Peyer's patch (tissue), 4 donors: ENCODE measurements around the gene SEC24D. TPM values are rescaled to one million over a fixed set of nuclear protein-coding genes. Genes with fewer than 3 reads are reported as not detected.

Experiments
- DNase-seq, 3 donors: peaks; one replicate each; pipeline ENCODE4 v3.0.0-alpha.2; 2017 to 2019
- H3K27ac ChIP-seq, 4 donors: fragments of 200-600 bp; sonication (generic); one replicate each; pipeline ENCODE4 v1.5.1; 2016 to 2019
- H3K27me3 ChIP-seq, 2 donors: fragments of 200-600 bp; sonication (generic); one replicate each; pipeline ENCODE4 v1.5.1; 2019
- H3K36me3 ChIP-seq, 3 donors: fragments of 200-600 bp; sonication (generic); one replicate each; pipeline ENCODE4 v1.5.1; 2016 to 2019
- H3K4me1 ChIP-seq, 4 donors: fragments of 200-600 bp; sonication (generic); one replicate each; pipeline ENCODE4 v1.5.1; 2016 to 2019
- H3K4me3 ChIP-seq, 4 donors: fragments of 200-600 bp; sonication (generic); 1 replicate in 3 of 4; 2 replicates in 1 of 4; pipeline ENCODE4 v1.5.1; 2016 to 2019; ENCODE audit warnings: mild to moderate bottlenecking in 1 of 4
- H3K9me3 ChIP-seq, 4 donors: fragments of 200-600 bp; sonication (generic); one replicate each; pipeline ENCODE4 v1.5.1; 2016 to 2019; ENCODE audit warnings: mild to moderate bottlenecking in 1 of 4
- CTCF ChIP-seq, 6 experiments: fragments of 450-650 bp in 4 of 6; fragments of 200-600 bp in 2 of 6; sonication (generic) in 1 of 6; IDR thresholded peaks; one replicate each; pipeline ENCODE4 v1.5.1; 2017 to 2019; ENCODE audit warnings: antibody characterized with exemption in 6 of 6, mild to moderate bottlenecking in 3 of 6, moderate library complexity in 1 of 6
- POLR2A ChIP-seq, 2 donors: fragments of 450-650 bp; IDR thresholded peaks; one replicate each; pipeline ENCODE4 v1.5.1; 2017; ENCODE audit warnings: antibody characterized with exemption in 2 of 2, mild to moderate bottlenecking in 2 of 2, moderate library complexity in 2 of 2
- total RNA-seq, 4 donors: library from RNA; depleted of rRNA; stranded (reverse); fragments of >200 nt; gene quantifications; one replicate each; pipeline ENCODE4 v1.1.0, GENCODE V29; 2016

SEC24D gene
- total RNA-seq, 4 donors from 2014 or later: 52.8 to 117 (median 76.0) TPM

GRCh38 chr4:118676128-118676527, 159.8 kb downstream of the SEC24D start:
- H3K36me3 ChIP-seq: no peaks in the 10 kb centered on the region
- no peak overlapping the region for H3K4me3 ChIP-seq
- H3K4me1 ChIP-seq: no peaks in the 10 kb centered on the region
- no peaks in the 10 kb centered on the region for H3K9me3 ChIP-seq
- no peak for DNase-seq
- H3K27ac ChIP-seq: no peak overlapping the region
- no peaks in the 10 kb centered on the region for H3K27me3 ChIP-seq
- no peak for TF ChIP-seq POLR2A (IDR thresholded peaks at IDR 0.05)
- no peak for TF ChIP-seq CTCF (IDR thresholded peaks at IDR 0.05)

Other genes starting within 250 kb of the SEC24D start
- gene METTL14, start 150.7 kb downstream of the SEC24D start, total RNA-seq: 10 to 100 TPM in 3 of 4 donors, 1 to 10 TPM in 1; 9.9 to 40.5 (median 36.8) TPM
- 10 to 100 TPM; 24.9 to 77.6 (median 41.1) TPM for gene SYNPO2, start 52.7 kb upstream of the SEC24D start, total RNA-seq